Measurements from ENCODE around the gene PDLIM3. TPM values are rescaled to one million over a fixed set of nuclear protein-coding genes. Genes with fewer than 3 reads are reported as not detected.

PDLIM3 gene
- total and polyA plus RNA-seq, 2 of the 4 experiments (the other 2 are of a cell fraction): 6.4 to 11.7 TPM

DNA sequence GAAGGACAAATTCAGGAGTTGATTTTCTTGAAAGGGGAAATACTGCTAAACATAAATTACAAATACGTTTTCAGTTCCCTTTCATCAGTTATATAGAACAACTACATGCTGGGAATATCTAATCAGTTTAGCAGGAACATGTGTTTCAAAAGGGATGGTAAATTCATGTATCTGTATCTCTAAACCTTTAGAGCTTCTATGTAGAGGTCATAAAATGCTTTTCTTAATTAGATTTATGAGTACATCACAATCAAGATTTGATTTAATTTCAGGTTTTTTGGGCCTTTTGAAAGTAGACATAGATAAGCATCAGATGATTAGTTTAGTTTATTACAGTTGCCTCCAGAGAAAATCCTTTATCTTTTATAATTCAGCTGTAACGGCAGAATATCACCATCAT lies 12.9 kb downstream of the PDLIM3 start:
- H3K27ac ChIP-seq (ENCODE audit: insufficient read depth, low read length): no peak overlapping the region
- H3K4ac ChIP-seq (ENCODE audit: low read depth, low read length): no peak overlapping the region
- no peak overlapping the region for H2BK5ac ChIP-seq (ENCODE audit: low read depth, low read length, poor library complexity, severe bottlenecking)
- H4K20me1 ChIP-seq (ENCODE audit: insufficient read depth, low read length): no peaks in the 10 kb centered on the region
- TF ChIP-seq MAFK (IDR thresholded peaks at IDR 0.05; ENCODE audit: low read depth, low read length) (no peak), SMC3 (IDR thresholded peaks at IDR 0.05; ENCODE audit: low read depth, low read length) (no peak), POLR2A (IDR thresholded peaks at IDR 0.05; ENCODE audit: low read depth, low read length) (no peak), MXI1 (IDR thresholded peaks at IDR 0.05; ENCODE audit: borderline replicate concordance, low read depth, low read length) (no peak), BHLHE40 (IDR thresholded peaks at IDR 0.05; ENCODE audit: low read depth, low read length) (no peak)
- TF ChIP-seq, protein P1, sequence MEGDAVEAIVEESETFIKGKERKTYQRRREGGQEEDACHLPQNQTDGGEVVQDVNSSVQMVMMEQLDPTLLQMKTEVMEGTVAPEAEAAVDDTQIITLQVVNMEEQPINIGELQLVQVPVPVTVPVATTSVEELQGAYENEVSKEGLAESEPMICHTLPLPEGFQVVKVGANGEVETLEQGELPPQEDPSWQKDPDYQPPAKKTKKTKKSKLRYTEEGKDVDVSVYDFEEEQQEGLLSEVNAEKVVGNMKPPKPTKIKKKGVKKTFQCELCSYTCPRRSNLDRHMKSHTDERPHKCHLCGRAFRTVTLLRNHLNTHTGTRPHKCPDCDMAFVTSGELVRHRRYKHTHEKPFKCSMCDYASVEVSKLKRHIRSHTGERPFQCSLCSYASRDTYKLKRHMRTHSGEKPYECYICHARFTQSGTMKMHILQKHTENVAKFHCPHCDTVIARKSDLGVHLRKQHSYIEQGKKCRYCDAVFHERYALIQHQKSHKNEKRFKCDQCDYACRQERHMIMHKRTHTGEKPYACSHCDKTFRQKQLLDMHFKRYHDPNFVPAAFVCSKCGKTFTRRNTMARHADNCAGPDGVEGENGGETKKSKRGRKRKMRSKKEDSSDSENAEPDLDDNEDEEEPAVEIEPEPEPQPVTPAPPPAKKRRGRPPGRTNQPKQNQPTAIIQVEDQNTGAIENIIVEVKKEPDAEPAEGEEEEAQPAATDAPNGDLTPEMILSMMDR (conservative IDR thresholded peaks at IDR 0.05; ENCODE audit: low read depth, low read length): no peak
- H3K14ac ChIP-seq (replicated peaks; ENCODE audit: low read depth, low read length): no peak overlapping the region
- no peak overlapping the region for H3K4me3 ChIP-seq (ENCODE audit: insufficient read depth, low read depth, low read length)
- no peak overlapping the region for H2AK5ac ChIP-seq (ENCODE audit: low read depth, low read length)
- H4K91ac ChIP-seq (ENCODE audit: insufficient read depth, low read depth, low read length): no peak overlapping the region
- H3K36me3 ChIP-seq (ENCODE audit: control insufficient read depth, insufficient read depth, low read length): no peaks in the 10 kb centered on the region
- H3K23ac ChIP-seq (ENCODE audit: low read depth, low read length): no peak overlapping the region
- H4K8ac ChIP-seq (ENCODE audit: low read depth in 2 of 2, low read length in 2 of 2): no peak overlapping the region
- H3K9ac ChIP-seq (ENCODE audit: low read depth, low read length): no peak overlapping the region
- H2BK20ac ChIP-seq (ENCODE audit: low read depth, low read length): no peak overlapping the region
- in situ Hi-C loops (cut with MboI; ENCODE audit: low sequenced_read_pairs) (no loop called here), intact Hi-C loops (cut with micrococcal nuclease) (no loop called here), dilution Hi-C loops (cut with HindIII; ENCODE audit: low sequenced_read_pairs, unreplicated experiment) (no loop called here)
- POLR2A ChIA-PET (ENCODE audit: unreplicated experiment): no interaction called here
- ATAC-seq (ENCODE audit: low read depth) (no peak), DNase-seq (no peak)
- no peaks in the 10 kb centered on the region for H3K27me3 ChIP-seq (ENCODE audit: control insufficient read depth, insufficient read depth, low read length)
- H2BK15ac ChIP-seq (ENCODE audit: low read depth, low read length): no peak overlapping the region
- H2BK120ac ChIP-seq (ENCODE audit: low read depth, low read length): no peak overlapping the region
- H3K4me1 ChIP-seq (ENCODE audit: control insufficient read depth, insufficient read depth, low read length): peaks cover 2% of the 10 kb centered on the region; the same call in 1 of the 2 replicates
- H3K18ac ChIP-seq (ENCODE audit: low read depth, low read length): no peak overlapping the region
- peaks cover 7% of the 10 kb centered on the region for H3K9me3 ChIP-seq (ENCODE audit: control insufficient read depth, insufficient read depth, low read length)
- H2AK9ac ChIP-seq (replicated peaks; ENCODE audit: low read depth, low read length, poor library complexity): no peak overlapping the region
- CTCF ChIA-PET: no interaction called here
- H3K56ac ChIP-seq (ENCODE audit: extremely low read depth, insufficient read depth, low read length): no peak overlapping the region
- no peak overlapping the region for H3K4me2 ChIP-seq (ENCODE audit: low read depth, low read length)
- H3K9me1 ChIP-seq (ENCODE audit: insufficient read depth, low read length): peaks cover 4% of the 10 kb centered on the region; the same call in 1 of the 2 replicates
- no TSS peak for BruUV-seq (replicated peaks)
- H4K5ac ChIP-seq (ENCODE audit: low read depth, low read length): no peak overlapping the region
- H3K79me1 ChIP-seq (ENCODE audit: low read depth in 1 of 2, low read length in 2 of 2): 0 out of 4 replicates have a peak, but pooled peaks cover 0 to 3% of the 10 kb centered on the region in 2 experiments
- H2AFZ ChIP-seq (replicated peaks; ENCODE audit: low read length, poor library complexity): no peak overlapping the region
- WGBS, 2 experiments (ENCODE audit: extremely low coverage in 2 of 2, insufficient read length in 1 of 2): no CpG with 5 or more reads among the region's 2 CpGs

Data from IMR-90 (cell line).